Epithelial cell of alveolus of lung (primary cell): ENCODE data around the gene EPB41L2. TPM values are rescaled to one million over a fixed set of nuclear protein-coding genes. Genes with fewer than 3 reads are reported as not detected.

Experiments used
- total RNA-seq: library from RNA; depleted of rRNA; stranded (reverse); fragments of >200 nt; gene quantifications from 2 replicates; pipeline ENCODE4 v1.2.1, GENCODE V29; 2015

Gene EPB41L2
- 40.9 and 53.7 TPM in 2 replicates for total RNA-seq

GRCh38 chr6:131063028-131063763 lies at the start of gene EPB41L2:
Gene EPB41L2, minus strand, starts transcription at chr6:131063245. Its CDS starts 106,760 bp downstream, at chr6:130956485.

GRCh38 chr6:130827247-130828149 lies 235.5 kb downstream of the EPB41L2 start, which contains the start of gene SMLR1:
Gene SMLR1, plus strand, starts transcription at chr6:130827406. Its CDS starts 8 bp downstream, at chr6:130827414.

Other genes with a start within 250 kb of the EPB41L2 start
- not detected in 2 replicates for gene SMLR1, start 235.8 kb downstream of the EPB41L2 start, total RNA-seq
- gene AKAP7, start 72.2 kb upstream of the EPB41L2 start, total RNA-seq, result 3.0 and 5.7 TPM in 2 replicates